Activated naive CD4-positive, alpha-beta T cell treated with anti-CD3 and anti-CD28 coated beads, Interleukin-2, amount 50 U/mL, for 16 hours (primary cell): ENCODE measurements around the gene PARG.
"Not testable (repeated sequence)": the region's sequence is repeated elsewhere in the genome, so short reads cannot be mapped to it uniquely, and the experiment has no call there.

Experiments used
- DNase-seq: peaks from one replicate; pipeline ENCODE4 v3.0.0-alpha.2; 2020

Gene PARG

DNA sequence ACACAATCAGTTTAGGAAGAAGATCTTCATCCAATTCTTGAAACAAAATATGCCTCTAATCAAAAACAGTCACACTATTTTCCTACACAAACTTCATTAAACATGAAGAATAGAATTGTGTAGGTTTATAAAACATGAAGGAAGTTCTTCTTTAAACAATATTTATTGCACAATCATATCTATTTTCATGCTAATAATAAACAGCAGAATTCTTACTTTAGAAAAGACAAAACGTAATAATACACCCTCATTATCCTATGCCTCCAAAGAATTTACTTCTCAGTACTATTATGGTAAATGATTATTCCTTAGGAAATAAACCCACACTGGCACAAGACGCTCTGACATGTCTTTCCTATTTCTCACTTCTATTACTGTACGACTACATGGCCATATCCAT lies 41.4 kb downstream of the PARG start:
- DNase-seq, result not testable (repeated sequence)

- not testable (repeated sequence) for DNase-seq
Measured at GRCh38 chr10:49899999-49900398, 41.8 kb downstream of the PARG start.

GRCh38 chr10:49890025-49890424 lies 51.8 kb downstream of the PARG start:
- not testable (repeated sequence) for DNase-seq

DNA sequence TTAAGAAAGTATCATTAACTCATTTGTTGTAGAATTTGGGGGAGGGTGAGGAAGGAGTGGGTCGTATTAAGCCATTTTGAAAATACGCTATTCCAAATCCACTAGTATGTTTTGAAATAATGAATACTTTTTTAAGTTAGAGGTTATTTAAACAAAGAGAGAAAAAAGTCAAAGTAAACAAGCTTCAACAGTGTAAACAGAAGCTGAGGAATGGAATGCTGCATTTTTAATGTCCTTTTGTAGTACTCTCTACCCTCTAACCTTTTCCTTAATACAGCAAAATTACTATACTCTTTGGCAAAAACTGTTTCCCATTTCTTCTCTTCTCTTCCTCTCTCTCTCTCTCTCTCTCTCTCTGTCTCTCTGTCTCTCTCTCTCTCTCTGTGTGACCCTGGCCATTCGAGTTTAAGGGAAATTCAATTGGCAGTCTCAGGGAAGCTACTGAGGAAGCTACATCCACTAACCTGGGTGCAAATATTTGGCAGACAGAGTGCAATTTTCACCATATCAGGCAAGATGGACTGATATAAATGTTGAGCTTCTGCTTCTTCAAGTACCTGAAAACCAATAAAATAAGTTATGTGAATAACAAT lies 57.0 kb downstream of the PARG start:
- not testable (repeated sequence) for DNase-seq

GRCh38 chr10:49883852-49884251 lies 58.0 kb downstream of the PARG start:
- not testable (repeated sequence) for DNase-seq

DNA sequence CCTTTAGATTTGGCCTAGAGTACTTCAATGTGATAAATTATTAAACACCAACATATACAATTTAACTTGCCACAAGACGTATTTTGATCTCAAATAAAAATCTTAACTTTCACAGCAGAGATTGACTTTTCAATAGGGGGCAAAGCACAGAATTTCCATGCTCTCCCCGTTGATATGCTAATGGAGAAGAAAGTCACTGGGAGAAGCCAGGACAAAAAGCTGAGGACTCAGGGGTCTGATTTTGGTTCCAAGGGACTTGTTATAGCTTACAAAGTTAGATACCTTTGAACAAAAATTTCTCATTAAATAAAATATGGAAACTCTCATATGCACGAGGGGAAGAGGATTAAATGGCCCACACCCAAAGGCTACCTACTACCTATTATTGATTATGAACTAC lies 59.5 kb downstream of the PARG start:
- DNase-seq, result not testable (repeated sequence)

DNA sequence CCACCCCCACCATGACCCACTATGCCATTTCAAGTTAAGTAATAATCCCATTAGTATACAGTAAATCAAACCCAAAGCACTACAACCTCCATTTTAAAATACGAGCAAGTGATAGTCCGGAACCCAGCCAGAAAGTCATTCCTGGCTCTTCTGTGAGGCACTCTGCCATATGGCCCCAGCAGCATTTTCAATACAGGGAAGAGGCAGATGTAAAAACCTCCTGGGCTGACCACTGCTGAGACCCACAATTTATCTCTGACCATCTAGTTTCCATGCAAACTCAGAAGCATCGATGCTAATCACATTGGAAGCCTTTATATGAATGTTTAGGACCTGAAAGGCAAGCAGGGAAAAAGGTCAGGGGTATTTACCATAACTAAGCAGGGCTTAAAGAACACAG lies 69.1 kb downstream of the PARG start:
- not testable (repeated sequence) for DNase-seq

DNA sequence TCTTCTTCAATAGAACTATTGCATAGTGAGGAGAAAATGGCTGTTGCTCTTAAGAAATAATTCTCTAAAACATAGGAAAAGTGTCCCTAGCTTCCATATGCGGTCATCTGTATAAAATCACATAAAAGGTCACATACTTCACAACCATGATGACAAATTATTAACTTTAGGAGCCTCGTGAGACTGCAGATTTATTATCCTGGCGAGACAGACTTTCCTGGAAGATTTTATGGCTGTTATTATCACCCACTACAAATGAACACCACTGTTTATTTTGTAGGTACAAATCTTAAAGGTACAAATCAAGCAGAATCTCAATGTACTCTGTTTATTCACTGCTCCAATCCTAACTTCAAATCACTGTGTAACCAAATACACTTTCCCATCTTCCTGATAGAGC lies 70.4 kb downstream of the PARG start:
- DNase-seq, result not testable (repeated sequence)

DNA sequence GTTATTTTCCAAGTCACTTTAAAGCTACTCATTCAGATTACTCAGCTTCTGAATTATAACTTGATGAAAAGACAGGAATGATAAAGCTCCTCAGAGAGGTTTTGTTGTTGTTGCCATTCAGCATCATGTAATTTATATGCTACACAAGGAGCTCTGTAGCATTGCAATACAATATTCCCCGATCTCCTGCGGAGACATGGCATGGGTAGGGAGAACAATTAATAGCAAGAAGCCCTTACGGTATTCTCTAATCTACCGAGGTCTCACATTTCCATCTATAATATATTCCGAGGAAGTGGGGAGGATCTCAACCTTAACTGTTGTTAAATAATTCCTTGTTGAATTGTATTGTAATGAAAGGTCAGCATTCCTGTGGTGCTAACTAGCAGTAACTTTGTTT lies 81.9 kb downstream of the PARG start:
- not testable (repeated sequence) for DNase-seq

DNA sequence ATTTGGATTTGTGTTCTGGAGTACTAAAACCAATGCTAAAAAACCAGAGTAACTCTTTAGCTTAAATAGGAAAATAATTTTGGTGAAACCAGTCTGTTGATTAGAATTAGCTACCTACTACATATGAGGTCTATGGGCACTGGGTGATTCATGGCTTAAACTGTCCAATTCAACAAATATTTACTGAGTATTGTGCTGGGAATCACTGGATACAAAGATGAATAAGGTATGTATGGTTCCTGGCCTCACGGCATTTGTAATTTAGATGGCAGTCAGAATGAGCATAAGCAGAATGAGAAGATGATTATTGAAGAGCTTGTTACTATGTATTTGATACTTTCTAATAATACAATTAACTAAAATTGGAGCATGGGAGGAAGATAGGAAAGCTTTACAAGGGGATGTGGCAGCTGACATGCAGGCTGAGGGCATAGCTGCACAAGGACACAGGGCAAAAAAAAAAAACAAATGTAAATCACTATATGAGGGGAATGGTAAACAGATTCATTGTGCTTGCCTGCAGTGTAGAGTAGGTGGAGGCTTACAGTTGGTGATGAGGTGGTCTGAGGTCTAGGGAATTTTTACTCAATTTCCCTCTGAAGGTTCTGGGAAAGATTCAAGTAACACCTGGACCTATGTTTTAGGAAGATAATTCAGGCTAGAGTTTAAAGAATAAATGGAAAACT lies 83.0 kb downstream of the PARG start:
- DNase-seq, result not testable (repeated sequence)

GRCh38 chr10:49849520-49849919 lies 92.3 kb downstream of the PARG start:
- DNase-seq, result not testable (repeated sequence)

DNA sequence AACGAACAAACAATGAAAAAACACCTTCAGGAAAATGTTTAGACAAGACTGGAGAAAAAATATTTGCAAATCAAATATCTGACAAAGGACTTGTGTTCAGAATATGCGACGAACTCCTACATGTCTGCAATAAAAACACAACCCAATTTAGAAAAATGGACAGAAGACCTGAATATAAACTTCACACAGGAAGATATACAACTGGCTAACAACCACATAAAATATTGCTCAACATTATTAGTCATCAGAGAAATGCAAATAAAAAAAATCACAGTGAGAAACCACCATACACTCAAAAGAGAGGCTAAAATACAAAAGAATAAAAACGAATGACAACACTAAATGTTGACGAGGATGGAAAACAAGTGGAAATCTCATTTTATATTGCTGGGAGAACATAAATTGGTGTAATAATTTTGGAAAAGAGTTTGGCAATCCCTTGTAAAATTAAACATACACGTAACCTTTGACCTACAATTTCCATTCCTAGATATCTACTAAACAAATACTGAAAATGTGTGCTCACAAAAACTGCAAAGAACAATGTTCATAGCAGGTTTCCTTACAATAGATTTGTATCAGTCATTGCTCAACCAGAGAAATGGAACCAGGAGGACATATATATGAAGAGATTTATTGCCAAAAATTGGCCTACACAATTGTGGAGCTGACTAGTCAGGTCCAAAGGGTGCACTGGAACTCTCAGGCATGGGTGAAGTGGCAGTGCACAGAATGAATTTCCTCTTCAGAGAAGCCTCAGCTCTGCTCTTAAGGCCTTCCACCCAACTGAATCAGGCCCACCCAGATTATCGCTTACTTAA lies 96.8 kb downstream of the PARG start:
- no peak for DNase-seq

GRCh38 chr10:49842333-49842628 lies 99.5 kb downstream of the PARG start:
- not testable (repeated sequence) for DNase-seq

DNA sequence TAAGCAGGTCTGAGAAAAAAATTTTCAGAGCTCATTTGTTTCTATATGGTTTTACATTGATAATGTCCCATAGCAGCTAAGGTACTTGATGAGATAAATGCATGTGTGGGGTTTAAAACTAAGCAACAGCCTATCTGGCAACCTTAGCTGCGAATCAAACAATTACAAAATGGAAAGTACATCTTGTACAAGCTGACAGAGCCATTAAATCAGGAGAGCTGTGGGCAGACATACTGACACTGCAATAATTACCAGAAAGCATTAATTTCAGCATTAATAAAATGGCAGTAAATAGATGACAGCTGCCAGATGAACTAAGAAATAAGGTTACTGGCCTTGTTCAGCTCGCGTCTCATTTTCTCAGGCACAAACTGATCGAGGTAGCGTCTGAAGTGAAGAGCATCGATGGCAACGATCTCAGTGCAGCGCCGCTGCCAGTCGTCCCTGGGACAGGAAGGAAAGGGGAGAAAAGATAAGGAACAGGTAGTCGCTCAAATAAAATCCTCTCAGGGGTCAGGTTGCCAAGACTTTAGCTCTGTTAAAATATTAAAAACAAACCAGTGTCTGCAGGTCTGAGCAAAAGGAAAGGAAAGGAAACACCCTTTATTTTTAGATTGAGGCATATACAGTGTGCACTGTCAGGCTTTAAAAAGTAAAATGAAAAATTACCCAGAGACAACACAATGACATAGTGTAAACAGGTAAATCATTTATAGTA lies 100.1 kb downstream of the PARG start:
- DNase-seq, result no peak

DNA sequence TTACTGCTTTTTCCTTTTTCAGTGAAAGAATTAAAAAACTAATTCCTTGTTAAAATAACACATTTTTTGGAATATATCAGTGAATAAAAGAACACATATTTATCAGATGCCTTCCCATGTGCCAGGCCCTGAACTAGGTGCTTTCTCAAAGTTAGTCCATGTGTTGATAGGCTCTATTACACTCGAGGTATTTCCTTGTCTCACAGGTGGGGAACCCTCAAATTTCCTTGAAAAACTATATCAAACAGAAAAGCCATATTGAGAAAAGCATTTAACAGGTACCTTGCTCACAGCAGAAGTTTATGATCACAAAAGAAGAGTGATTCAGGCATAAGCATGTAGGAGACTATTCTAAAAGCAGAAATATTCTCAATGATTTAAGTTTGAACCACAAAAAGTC lies 104.1 kb downstream of the PARG start:
- no peak for DNase-seq

GRCh38 chr10:49837051-49837478 lies 104.8 kb downstream of the PARG start:
- no peak for DNase-seq

DNA sequence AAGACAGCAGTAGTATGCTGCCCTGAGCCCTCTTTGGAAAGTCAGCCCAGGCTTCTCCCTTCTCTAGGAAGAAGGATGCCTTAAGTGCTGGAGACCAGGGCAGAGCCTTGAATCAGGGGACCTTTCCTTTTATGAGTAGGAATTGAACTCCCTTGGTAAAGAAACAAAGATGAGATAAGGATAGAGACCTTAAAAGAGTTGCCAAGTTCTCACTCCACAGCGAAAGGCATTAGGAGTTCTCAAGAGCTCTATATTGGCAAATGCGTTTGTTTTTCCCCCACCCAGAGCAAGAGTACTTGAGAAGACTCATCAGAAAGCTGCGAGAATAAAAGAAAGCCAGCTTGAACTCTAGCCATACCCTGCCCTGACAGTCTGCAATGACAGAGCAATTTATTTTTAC lies 106.9 kb downstream of the PARG start:
- no peak for DNase-seq

- no peak for DNase-seq
Measured at GRCh38 chr10:49834201-49834600, 107.6 kb downstream of the PARG start.

DNA sequence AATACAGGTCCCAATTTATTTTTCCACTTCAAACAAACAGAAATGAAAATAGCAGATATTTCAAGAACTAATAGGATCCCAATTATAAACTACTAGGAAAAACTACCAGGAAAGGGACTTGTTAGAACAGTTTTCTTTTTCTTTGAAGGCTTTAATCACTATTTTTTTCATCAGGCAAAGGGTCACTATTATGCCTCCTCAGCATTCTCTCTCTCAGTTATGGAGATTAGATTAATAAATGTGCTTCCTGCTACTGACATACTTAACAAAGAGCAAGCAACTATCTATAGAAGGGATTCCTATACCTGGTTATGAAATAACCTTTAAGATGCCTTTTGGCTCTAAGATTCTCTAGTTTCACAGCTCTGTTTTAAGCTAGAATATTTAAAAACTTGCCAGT lies 108.7 kb downstream of the PARG start:
- no peak for DNase-seq

DNA sequence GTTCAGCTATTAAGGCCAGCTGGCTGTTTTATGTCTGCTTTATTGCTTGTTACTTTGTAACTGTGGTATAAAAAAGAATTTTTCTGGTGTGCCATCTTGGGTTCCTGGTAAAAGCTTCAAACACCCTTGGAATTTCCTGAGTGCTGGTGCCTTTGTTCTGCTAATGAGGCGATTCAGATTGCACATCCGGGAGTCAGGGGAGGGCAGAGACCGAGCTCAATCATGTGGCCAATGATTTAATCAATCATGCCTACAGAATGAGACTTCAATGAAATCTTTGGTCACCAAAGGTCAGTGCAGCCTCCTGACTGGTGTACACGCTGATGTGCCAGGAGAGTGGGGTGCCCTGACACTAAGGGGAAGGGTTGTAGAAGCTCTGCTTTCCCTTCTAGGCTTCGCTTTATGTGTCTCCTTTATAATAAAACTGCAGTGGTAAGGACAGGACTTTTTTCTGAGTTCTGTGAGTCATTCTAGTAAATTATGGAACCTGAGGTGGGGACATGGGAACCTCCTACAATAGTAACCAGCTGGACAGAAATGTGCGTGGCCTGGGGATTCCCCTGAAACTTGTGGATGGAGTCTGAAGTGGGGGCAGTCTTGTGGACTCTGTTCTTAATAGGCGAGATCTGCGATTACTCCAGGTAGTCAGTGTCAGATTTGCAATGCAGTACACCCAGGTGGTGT lies 110.3 kb downstream of the PARG start:
- DNase-seq, result no peak

DNA sequence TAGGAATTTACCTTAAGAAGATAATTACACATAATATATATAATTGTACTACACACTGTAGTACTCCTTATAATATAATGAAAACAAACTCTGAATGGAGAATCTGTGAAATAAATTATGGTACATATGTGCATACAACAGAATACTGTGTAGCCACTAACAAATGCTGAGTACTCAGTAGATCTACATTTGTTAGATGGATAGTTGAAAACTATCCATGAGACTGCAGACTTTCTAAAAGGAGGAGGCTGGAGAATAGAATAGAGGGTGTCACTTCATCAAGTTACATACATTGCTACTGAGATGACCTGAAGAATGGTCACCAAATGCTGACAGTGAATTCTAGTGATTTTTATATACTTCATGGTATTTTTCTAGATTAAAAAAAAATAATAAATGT lies 111.0 kb downstream of the PARG start:
- no peak for DNase-seq

DNA sequence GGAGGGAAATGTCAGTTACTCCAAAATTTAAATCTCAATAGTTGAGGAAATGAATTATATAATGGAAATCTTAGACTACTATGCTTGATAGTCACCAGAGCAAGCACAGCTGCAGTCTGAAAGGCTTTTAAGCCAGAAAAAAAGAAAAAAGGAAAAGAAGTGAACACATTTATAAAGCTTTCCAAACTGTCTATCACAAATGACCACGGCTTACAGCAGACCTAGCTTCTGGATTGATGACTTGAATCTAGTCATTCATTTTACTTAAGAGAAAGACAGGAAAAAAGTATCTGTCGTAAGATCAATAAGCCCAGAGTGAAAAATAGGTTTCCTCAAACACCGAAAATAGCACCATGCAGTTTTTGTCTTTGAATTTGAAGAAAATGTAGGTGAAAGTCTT lies 111.8 kb downstream of the PARG start:
- no peak for DNase-seq

DNA sequence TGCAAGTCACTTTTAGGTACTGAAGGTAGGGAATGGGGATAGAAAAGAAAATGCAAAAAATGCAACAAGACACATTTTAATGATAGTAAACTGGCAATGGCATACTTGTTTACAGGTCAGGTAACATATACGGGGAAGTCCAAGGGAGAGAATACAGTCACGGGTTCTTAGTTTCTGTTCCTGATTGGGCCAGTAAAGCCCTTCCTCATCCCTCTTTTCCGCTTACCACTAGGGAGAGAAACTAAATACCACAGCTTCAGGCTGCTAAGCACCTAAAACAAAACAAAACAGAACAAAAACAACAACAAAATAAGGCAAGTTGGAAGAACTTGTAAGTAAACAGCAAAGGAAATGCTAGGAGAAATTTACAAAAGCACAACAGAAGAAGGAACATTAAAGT lies 114.5 kb downstream of the PARG start:
- no peak for DNase-seq
